KOPT-K1 (cell line): Measurements from ENCODE around the gene ARL8A.

Experiments
- H3K27ac ChIP-seq: fragments of 200-600 bp; sonication (generic); 2 replicates; pipeline ENCODE4 v1.5.1; 2016; ENCODE audit warnings: antibody characterized with exemption, mild to moderate bottlenecking, low read depth, low read length; ENCODE audit not compliant: poor library complexity, severe bottlenecking
- H3K36me3 ChIP-seq: fragments of 200-600 bp; sonication (generic); 2 replicates; pipeline ENCODE4 v1.5.1; 2017; ENCODE audit warnings: antibody characterized with exemption, mild to moderate bottlenecking, low read length, moderate library complexity; ENCODE audit not compliant: insufficient read depth
- H3K9me3 ChIP-seq: fragments of 200-600 bp; sonication (generic); 2 replicates; pipeline ENCODE4 v1.5.1; 2017; ENCODE audit warnings: antibody characterized with exemption, low read length, mild to moderate bottlenecking; ENCODE audit not compliant: insufficient read depth, poor library complexity, severe bottlenecking

The ARL8A gene

GRCh38 chr1:202106340-202107254, 37.9 kb downstream of the ARL8A start:
- Histone ChIP-seq H3K27ac (no peak overlapping the region), H3K9me3 (no peaks in the 10 kb centered on the region), H3K36me3 (no peaks in the 10 kb centered on the region)

GRCh38 chr1:202105571-202106339, 38.8 kb downstream of the ARL8A start:
- Histone ChIP-seq H3K36me3 (no peaks in the 10 kb centered on the region), H3K27ac (no peak overlapping the region), H3K9me3 (no peaks in the 10 kb centered on the region)

GRCh38 chr1:202104073-202104472, 40.5 kb downstream of the ARL8A start:
- no peak overlapping the region for H3K27ac ChIP-seq
- H3K36me3 ChIP-seq, result no peaks in the 10 kb centered on the region
- H3K9me3 ChIP-seq, result no peaks in the 10 kb centered on the region

GRCh38 chr1:202101184-202101583, 43.4 kb downstream of the ARL8A start:
- Histone ChIP-seq H3K36me3 (no peaks in the 10 kb centered on the region), H3K27ac (no peak overlapping the region), H3K9me3 (no peaks in the 10 kb centered on the region)

GRCh38 chr1:202093858-202094257, 50.7 kb downstream of the ARL8A start:
- Histone ChIP-seq H3K27ac (no peak overlapping the region), H3K36me3 (no peaks in the 10 kb centered on the region), H3K9me3 (no peaks in the 10 kb centered on the region)

GRCh38 chr1:202090994-202091393, 53.5 kb downstream of the ARL8A start:
- no peak overlapping the region for H3K27ac ChIP-seq
- H3K9me3 ChIP-seq, result no peaks in the 10 kb centered on the region
- H3K36me3 ChIP-seq, result no peaks in the 10 kb centered on the region

GRCh38 chr1:202088206-202088605, 56.3 kb downstream of the ARL8A start:
- Histone ChIP-seq H3K9me3 (no peaks in the 10 kb centered on the region), H3K27ac (no peak overlapping the region), H3K36me3 (no peaks in the 10 kb centered on the region)

GRCh38 chr1:202086579-202087350, 57.8 kb downstream of the ARL8A start:
- Histone ChIP-seq H3K9me3 (no peaks in the 10 kb centered on the region), H3K36me3 (no peaks in the 10 kb centered on the region), H3K27ac (no peak overlapping the region)

GRCh38 chr1:202085682-202086373, 58.7 kb downstream of the ARL8A start:
- H3K9me3 ChIP-seq, result no peaks in the 10 kb centered on the region
- no peak overlapping the region for H3K27ac ChIP-seq
- H3K36me3 ChIP-seq, result no peaks in the 10 kb centered on the region

- Histone ChIP-seq H3K36me3 (no peaks in the 10 kb centered on the region), H3K27ac (no peak overlapping the region), H3K9me3 (no peaks in the 10 kb centered on the region)
These were observed 59.5 kb downstream of the ARL8A start for GRCh38 chr1:202084791-202085681.
